ENCODE measurements around the gene MCCD1. TPM values are rescaled to one million over a fixed set of nuclear protein-coding genes. Genes with fewer than 3 reads are reported as not detected.

MCCD1 gene
- total and polyA plus RNA-seq, 2 of the 13 experiments (the other 11 are each of a cell fraction or from before 2014, with no cell fraction given): 0.15 TPM; not detected in 1

- FAIRE-seq (no peak), DNase-seq (ENCODE audit: low spot score) (no peak), ATAC-seq (no peak)
- POLR2A ChIA-PET: no interaction called here
- TF ChIP-seq ELF1 (CRISPR knock-in tag; IDR thresholded peaks at IDR 0.05): no peak
- no peak for TF ChIP-seq ZNF720 (CRISPR knock-in tag; IDR thresholded peaks at IDR 0.05)
- TF ChIP-seq SCMH1 (CRISPR knock-in tag; IDR thresholded peaks at IDR 0.05; ENCODE audit: borderline replicate concordance): no peak
- TF ChIP-seq HNRNPL (IDR thresholded peaks at IDR 0.05; ENCODE audit: low read depth, low read length): no peak
- no peak for TF ChIP-seq PCBP1 (IDR thresholded peaks at IDR 0.05; ENCODE audit: borderline replicate concordance, low read depth, low read length)
- no peak for TF ChIP-seq ZNF770 (CRISPR knock-in tag; IDR thresholded peaks at IDR 0.05)
- no peak for TF ChIP-seq ZNF883 (CRISPR knock-in tag; IDR thresholded peaks at IDR 0.05; ENCODE audit: not compliant biosample characterization)
- no peak for TF ChIP-seq THAP11 (CRISPR knock-in tag; IDR thresholded peaks at IDR 0.05)
- TF ChIP-seq MLLT10 (CRISPR knock-in tag; IDR thresholded peaks at IDR 0.05): no peak
- TF ChIP-seq ZFY (CRISPR knock-in tag; IDR thresholded peaks at IDR 0.05): no peak
- TF ChIP-seq, protein P1, sequence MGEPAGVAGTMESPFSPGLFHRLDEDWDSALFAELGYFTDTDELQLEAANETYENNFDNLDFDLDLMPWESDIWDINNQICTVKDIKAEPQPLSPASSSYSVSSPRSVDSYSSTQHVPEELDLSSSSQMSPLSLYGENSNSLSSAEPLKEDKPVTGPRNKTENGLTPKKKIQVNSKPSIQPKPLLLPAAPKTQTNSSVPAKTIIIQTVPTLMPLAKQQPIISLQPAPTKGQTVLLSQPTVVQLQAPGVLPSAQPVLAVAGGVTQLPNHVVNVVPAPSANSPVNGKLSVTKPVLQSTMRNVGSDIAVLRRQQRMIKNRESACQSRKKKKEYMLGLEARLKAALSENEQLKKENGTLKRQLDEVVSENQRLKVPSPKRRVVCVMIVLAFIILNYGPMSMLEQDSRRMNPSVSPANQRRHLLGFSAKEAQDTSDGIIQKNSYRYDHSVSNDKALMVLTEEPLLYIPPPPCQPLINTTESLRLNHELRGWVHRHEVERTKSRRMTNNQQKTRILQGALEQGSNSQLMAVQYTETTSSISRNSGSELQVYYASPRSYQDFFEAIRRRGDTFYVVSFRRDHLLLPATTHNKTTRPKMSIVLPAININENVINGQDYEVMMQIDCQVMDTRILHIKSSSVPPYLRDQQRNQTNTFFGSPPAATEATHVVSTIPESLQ (CRISPR knock-in tag; conservative IDR thresholded peaks at IDR 0.05): no peak
- TF ChIP-seq MAZ (IDR thresholded peaks at IDR 0.05; ENCODE audit: borderline replicate concordance, low read depth, low read length): no peak
- no peak for TF ChIP-seq MAZ (CRISPR knock-in tag; IDR thresholded peaks at IDR 0.05; ENCODE audit: low read depth)
- no peak for TF ChIP-seq ZNF891 (CRISPR knock-in tag; IDR thresholded peaks at IDR 0.05)
- TF ChIP-seq ZNF264 (CRISPR knock-in tag; IDR thresholded peaks at IDR 0.05): no peak
- no peak for TF ChIP-seq LBX2 (CRISPR knock-in tag; IDR thresholded peaks at IDR 0.05; ENCODE audit: borderline replicate concordance)
- no peak for TF ChIP-seq BORCS8-MEF2B (CRISPR knock-in tag; IDR thresholded peaks at IDR 0.05)
- no peak for TF ChIP-seq ZNF546 (CRISPR knock-in tag; conservative IDR thresholded peaks at IDR 0.05)
- intact Hi-C loops (cut with micrococcal nuclease; ENCODE audit: unreplicated experiment) (loop anchor here (5.0 kb wide), 1 partner anchor 97 kb away; no protein-coding TSS in a partner anchor), in situ Hi-C loops (cut with HindIII; ENCODE audit: extremely low pct_ligation_motif_present, low pct_unique_long_range_greater_than_20kb) (no loop called here)
- Histone ChIP-seq H3K27ac (ENCODE audit: extremely low read length, insufficient read depth, low read length) (no peak overlapping the region), H3K9ac (ENCODE audit: insufficient read depth, low read depth, low read length) (no peak overlapping the region), H3K4me1 (ENCODE audit: insufficient read depth, low read length) (peaks cover 16% of the 10 kb centered on the region), H2AFZ (ENCODE audit: low read length) (no peak overlapping the region), H3K4me2 (ENCODE audit: low read depth, low read length) (no peak overlapping the region), H3K36me3 (replicated peaks in 1 of 2; ENCODE audit: control insufficient read depth in 1 of 2, insufficient read depth in 2 of 2, low read length in 2 of 2) (no peaks in the 10 kb centered on the region), H3K27me3 (ENCODE audit: control insufficient read depth in 1 of 2, insufficient read depth in 2 of 2, low read length in 2 of 2) (no peaks in the 10 kb centered on the region; a peak in 1 of 5 replicates), H3K79me2 (ENCODE audit: insufficient read depth, low read length) (no peaks in the 10 kb centered on the region), H3K9me3 (ENCODE audit: low read length) (no peaks in the 10 kb centered on the region), H4K20me1 (ENCODE audit: insufficient read depth, low read length) (no peaks in the 10 kb centered on the region), H3K4me3 (replicated peaks in 1 of 3; ENCODE audit: insufficient read depth in 1 of 3, low read depth in 2 of 3, low read length in 3 of 3) (no peak overlapping the region)
- WGBS (ENCODE audit: low lambda C conversion rate): 28% methylated on average over 4 of the region's 4 CpGs
- BruUV-seq (replicated peaks): no TSS peak
- CTCF ChIA-PET (ENCODE audit: low intra/inter-chr PET ratio, low total read pairs): no interaction called here
Measured at GRCh38 chr6:31489086-31489485, 39.7 kb upstream of the MCCD1 start.

Measured in HepG2 (cell line).